GM10248 (cell line): ENCODE results near the gene DGLUCY.
"Not testable (repeated sequence)": the region's sequence is repeated elsewhere in the genome, so short reads cannot be mapped to it uniquely, and the experiment has no call there.

Source experiments
- CTCF ChIA-PET: fragments of 300-600 bp; sonication (Branson Sonifier 250); formaldehyde crosslinking; extraction: SDS; loops from one replicate; lab custom pipeline; 2021; ENCODE audit warnings: antibody characterized with exemption; lab: Yijun Ruan, JAX
- POLR2A ChIA-PET: fragments of 350-650 bp; sonication (Branson Sonifier 250); formaldehyde crosslinking; extraction: SDS; loops from one replicate; lab custom pipeline; 2020; ENCODE audit warnings: antibody characterized with exemption; lab: Yijun Ruan, JAX
- DNase-seq: peaks from one replicate; pipeline ENCODE4 v3.0.0; 2012; ENCODE audit errors: extremely low spot score
- CTCF ChIP-seq: IDR thresholded peaks from 2 replicates; pipeline ENCODE4 v1.5.1; 2012; ENCODE audit warnings: mild to moderate bottlenecking, low read depth; ENCODE audit errors: extremely low read depth, missing control alignments, control extremely low read depth

Gene DGLUCY

DNA sequence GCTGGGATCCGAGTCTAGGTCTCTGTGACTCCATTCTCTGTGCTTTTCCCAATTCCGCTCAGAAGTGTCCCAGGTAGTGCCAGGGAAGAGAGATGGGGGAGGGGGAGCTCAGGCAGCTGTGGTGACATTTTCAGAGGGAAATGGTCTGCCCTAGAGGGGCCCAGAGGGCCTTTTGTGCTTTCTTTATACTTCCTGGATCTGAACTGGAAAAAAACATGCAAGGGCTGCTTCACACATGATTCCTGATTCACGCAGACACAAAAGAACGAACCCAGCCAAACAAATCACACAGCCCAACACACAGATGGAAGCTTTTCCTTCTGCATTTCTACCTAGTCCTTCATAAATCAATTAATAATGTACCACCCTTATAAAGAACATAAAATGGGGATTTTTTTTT, 104.1 kb downstream of the DGLUCY start:
- no peak for DNase-seq
- POLR2A ChIA-PET, result no interaction called here
- CTCF ChIA-PET, result no interaction called here
- TF ChIP-seq CTCF, result no peak

DNA sequence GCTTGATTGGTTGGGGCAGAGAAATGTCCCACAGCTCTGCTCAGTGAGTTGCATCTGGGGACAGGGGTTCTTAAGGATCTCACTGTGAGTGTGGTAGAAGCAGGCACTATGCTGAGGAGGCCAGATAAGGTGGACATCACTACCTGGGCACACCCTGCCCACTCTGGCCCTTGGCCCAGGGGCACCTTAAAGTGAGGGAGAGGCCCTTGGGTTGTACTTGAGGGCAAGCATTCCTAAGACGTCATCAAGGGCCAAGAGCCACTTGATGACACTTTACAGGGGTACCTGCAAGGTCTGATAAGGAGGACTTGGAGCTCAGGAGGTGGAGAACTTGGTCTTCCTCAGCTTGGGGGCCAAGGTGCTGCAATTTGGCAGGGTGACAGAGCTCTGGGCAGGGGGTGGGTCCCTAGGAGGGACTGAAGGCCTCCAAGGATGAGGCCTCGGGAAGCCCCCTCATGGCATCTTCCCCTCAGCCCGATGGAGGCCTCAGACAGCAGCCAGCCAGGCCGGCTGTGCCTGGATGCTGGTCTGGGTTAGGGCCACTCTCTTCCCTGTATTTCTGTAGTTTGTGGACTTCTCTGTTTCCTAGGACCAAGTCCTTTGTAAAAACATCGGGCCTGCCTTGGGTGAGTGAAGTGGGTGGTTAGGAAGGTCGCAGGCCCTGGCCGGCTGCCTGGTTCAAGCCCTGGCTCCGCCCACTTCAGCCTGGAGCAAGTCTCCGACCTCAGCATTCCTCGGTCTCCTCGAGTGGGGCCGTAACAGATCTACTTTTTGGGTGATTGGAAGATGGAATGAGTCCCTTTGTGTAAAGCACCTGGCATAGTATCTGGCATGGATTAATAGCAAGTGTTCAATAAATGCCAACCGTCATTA, 105.9 kb downstream of the DGLUCY start:
- POLR2A ChIA-PET, result no interaction called here
- CTCF ChIA-PET, result interaction anchor here (0.9 to 1.6 kb wide), 7 partner anchors 9 to 317 kb away, joined by 3 to 5 read pairs (median 3); no protein-coding TSS in a partner anchor
- no peak for TF ChIP-seq CTCF
- DNase-seq, result no peak

GRCh38 chr14:91220581-91221000, 106.7 kb downstream of the DGLUCY start:
- TF ChIP-seq CTCF, result no peak
- CTCF ChIA-PET, result no interaction called here
- POLR2A ChIA-PET, result no interaction called here
- DNase-seq, result no peak

- TF ChIP-seq CTCF, result no peak
- ChIA-PET POLR2A (no interaction called here), CTCF (no interaction called here)
- no peak for DNase-seq
These were observed 107.4 kb downstream of the DGLUCY start for GRCh38 chr14:91221270-91221669.

- DNase-seq, result no peak
- no peak for TF ChIP-seq CTCF
- CTCF ChIA-PET, result interaction anchor here (0.9 to 1.4 kb wide), 4 partner anchors 11 to 64 kb away, joined by 3 to 4 read pairs (median 3); no protein-coding TSS in a partner anchor
- POLR2A ChIA-PET, result interaction anchor here (0.7 kb wide), 1 partner anchor 30 kb away, joined by 3 read pairs; no protein-coding TSS in a partner anchor
These were observed 109.3 kb downstream of the DGLUCY start for GRCh38 chr14:91223028-91223783.

GRCh38 chr14:91225025-91225424, 111.2 kb downstream of the DGLUCY start:
- POLR2A ChIA-PET, result no interaction called here
- TF ChIP-seq CTCF, result no peak
- DNase-seq, result no peak

GRCh38 chr14:91226360-91226759, 112.5 kb downstream of the DGLUCY start:
- POLR2A ChIA-PET, DNase-seq: not testable (repeated sequence)
- CTCF ChIA-PET, result interaction anchor here (0.9 to 1.3 kb wide), 2 partner anchors 49 to 60 kb away, joined by 3 to 4 read pairs; no protein-coding TSS in a partner anchor

More at GRCh38 chr14:91225025-91225424, 111.2 kb downstream of the DGLUCY start:
- CTCF ChIA-PET, result interaction anchor here (0.9 kb wide), 1 partner anchor 25 kb away, joined by 3 read pairs; no protein-coding TSS in a partner anchor
